Measurements from ENCODE around the gene KPNA5.
"Not testable (repeated sequence)": the region's sequence is repeated elsewhere in the genome, so short reads cannot be mapped to it uniquely, and the experiment has no call there.

KPNA5 gene

GRCh38 chr6:116705917-116706316 is 24.9 kb downstream of the KPNA5 start:
- DNase-seq: no peak

- DNase-seq: no peak
Observed at GRCh38 chr6:116714296-116714695, 33.3 kb downstream of the KPNA5 start.

- DNase-seq: no peak
Observed at GRCh38 chr6:116714761-116715160, 33.8 kb downstream of the KPNA5 start.

- no peak for DNase-seq
Observed at GRCh38 chr6:116726947-116727346, 45.9 kb downstream of the KPNA5 start.

GRCh38 chr6:116730513-116730912 is 49.5 kb downstream of the KPNA5 start:
- no peak for DNase-seq

- no peak for DNase-seq
Observed at GRCh38 chr6:116737004-116737403, 56.0 kb downstream of the KPNA5 start.

- DNase-seq: not testable (repeated sequence)
Observed at GRCh38 chr6:116740486-116740885, 59.5 kb downstream of the KPNA5 start.

- no peak for DNase-seq
Observed at GRCh38 chr6:116741571-116741970, 60.6 kb downstream of the KPNA5 start.

- DNase-seq: no peak
Observed at GRCh38 chr6:116745176-116745575, 64.2 kb downstream of the KPNA5 start.

GRCh38 chr6:116761779-116762178 is 80.8 kb downstream of the KPNA5 start:
- no peak for DNase-seq

- no peak for DNase-seq
Observed at GRCh38 chr6:116762235-116762634, 81.2 kb downstream of the KPNA5 start.

GRCh38 chr6:116763048-116763447 is 82.0 kb downstream of the KPNA5 start:
- no peak for DNase-seq

GRCh38 chr6:116763906-116764628 is 83.1 kb downstream of the KPNA5 start:
- no peak for DNase-seq

GRCh38 chr6:116764629-116764960 is 83.6 kb downstream of the KPNA5 start:
- DNase-seq: no peak

- no peak for DNase-seq
Observed at GRCh38 chr6:116764961-116765841, 84.2 kb downstream of the KPNA5 start, which contains the start of gene FAM162B. Gene FAM162B, minus strand, starts transcription at chr6:116765719. Its CDS starts 143 bp downstream, at chr6:116765576.

GRCh38 chr6:116766506-116767176 is 85.6 kb downstream of the KPNA5 start:
- no peak for DNase-seq

- no peak for DNase-seq
Observed at GRCh38 chr6:116767715-116768114, 86.7 kb downstream of the KPNA5 start.

GRCh38 chr6:116772450-116772849 is 91.4 kb downstream of the KPNA5 start:
- no peak for DNase-seq

GRCh38 chr6:116773886-116774285 is 92.9 kb downstream of the KPNA5 start:
- DNase-seq: no peak

- peak; percentile 55 for DNase-seq
Observed at GRCh38 chr6:116779573-116780164, 98.7 kb downstream of the KPNA5 start.

GRCh38 chr6:116783852-116784251 is 102.8 kb downstream of the KPNA5 start:
- DNase-seq: no peak

Measured in NCI-H1694 treated with DMSO at 0.1 percent for 48 hours (cell line).